Naive B cell (primary cell): ENCODE data around the gene TPP1. TPM values are rescaled to one million over a fixed set of nuclear protein-coding genes. Genes with fewer than 3 reads are reported as not detected.
A peak's percentile ranks its signal among the peaks of the same experiment; 100 is the strongest.

Experiments used
- ATAC-seq, 2 donors: fragments of 150-1000 bp; cut with Tn5 transposase; 2 replicates each; pipeline ENCODE4 v1.10.0; 2021; ENCODE audit warnings: low read depth in 2 of 2, mild to moderate bottlenecking in 2 of 2, moderate library complexity in 2 of 2
- DNase-seq: peaks from one replicate; pipeline ENCODE4 v3.0.0; 2022
- H3K27ac Mint-ChIP-seq, 6 donors: one replicate each; pipeline ENCODE4 v1.8.0; 2020 to 2022; ENCODE audit warnings: mild to moderate bottlenecking in 6 of 6, mixed read lengths in 6 of 6, moderate library complexity in 5 of 6, inconsistent platforms in 2 of 6
- H3K27me3 Mint-ChIP-seq, 3 donors: one replicate each; pipeline ENCODE4 v1.8.0; 2021 to 2022; ENCODE audit warnings: mixed read lengths in 3 of 3, mild to moderate bottlenecking in 1 of 3
- H3K36me3 Mint-ChIP-seq, 2 donors: one replicate each; pipeline ENCODE4 v1.8.0; 2020 to 2022; ENCODE audit warnings: mixed read lengths in 2 of 2, inconsistent platforms in 1 of 2, mild to moderate bottlenecking in 1 of 2
- H3K4me1 Mint-ChIP-seq, 3 donors: one replicate each; pipeline ENCODE4 v1.8.0; 2020 to 2022; ENCODE audit warnings: mixed read lengths in 3 of 3, inconsistent platforms in 1 of 3, mild to moderate bottlenecking in 1 of 3, moderate library complexity in 1 of 3
- H3K4me3 Mint-ChIP-seq, 8 donors: one replicate each; pipeline ENCODE4 v1.8.0; 2020 to 2022; ENCODE audit warnings: mild to moderate bottlenecking in 8 of 8, mixed read lengths in 8 of 8, moderate library complexity in 8 of 8, inconsistent platforms in 2 of 8
- H3K9me3 Mint-ChIP-seq, 7 donors: one replicate each; pipeline ENCODE4 v1.8.0; 2020 to 2022; ENCODE audit warnings: mixed read lengths in 7 of 7, mild to moderate bottlenecking in 5 of 7, inconsistent platforms in 2 of 7, moderate library complexity in 1 of 7
- polyA plus RNA-seq, 6 donors: library from polyadenylated mRNA; unstranded; fragments of 300-500 nt; fragmentation: Illumina TruSeq; gene quantifications; one replicate each; pipeline ENCODE4 v1.2.3, GENCODE V29; 2021; ENCODE audit warnings: low read depth in 6 of 6

TPP1 gene
- polyA plus RNA-seq, 6 donors from 2014 or later = 146 to 198 (median 176) TPM

DNA sequence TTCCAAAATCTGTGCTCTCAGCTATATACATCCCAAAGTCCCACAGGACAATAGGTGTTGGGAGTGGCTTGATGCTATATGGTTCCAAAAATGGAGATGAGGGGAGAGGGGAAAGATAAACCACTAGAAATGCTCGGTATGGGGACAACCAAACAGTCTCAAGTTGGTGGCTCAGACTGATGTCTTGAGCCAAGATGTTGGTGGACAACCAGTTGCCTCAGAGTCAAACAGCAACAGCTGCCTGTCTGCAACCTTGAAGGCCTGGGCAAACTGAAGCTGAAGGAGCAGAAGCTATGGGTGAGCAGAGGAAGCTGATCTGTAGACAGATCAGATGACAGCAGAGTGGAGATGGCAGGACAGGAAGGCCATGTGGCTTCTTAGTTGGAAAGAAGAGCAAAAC is 19.8 kb downstream of the TPP1 start:
- Mint-ChIP-seq H3K4me3 (peak overlapping the region in 2 of 8 donors; percentile 19 to 42), H3K36me3 (peaks cover 24 to 29% of the 10 kb centered on the region in 2 donors), H3K27ac (peak overlapping the region in 3 of 6 donors; percentile 10 to 70 (median 48)), H3K27me3 (no peaks in the 10 kb centered on the region), H3K4me1 (peaks cover 12 to 26% (median 17%) of the 10 kb centered on the region in 3 donors), H3K9me3 (no peaks in the 10 kb centered on the region)
- DNase-seq (no peak), ATAC-seq (no peak)

DNA sequence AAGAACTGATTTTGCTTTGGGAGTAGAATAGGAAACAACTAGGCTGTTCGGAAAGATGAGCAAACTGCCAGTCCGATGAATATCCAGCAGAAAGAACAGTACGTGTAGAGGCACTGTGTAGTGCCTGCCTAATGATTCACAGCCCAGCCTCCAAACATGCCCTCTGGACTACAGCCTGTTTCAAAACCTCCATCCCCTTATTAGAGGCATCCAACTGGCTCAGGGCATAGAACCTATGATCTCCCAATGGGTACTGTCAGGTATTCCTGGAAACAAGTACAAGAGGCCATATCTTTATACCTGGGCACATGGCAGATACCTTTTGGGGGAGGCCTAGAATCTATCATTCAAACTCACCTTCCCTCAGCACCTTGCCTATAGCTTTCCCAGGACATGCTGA is 20.7 kb downstream of the TPP1 start:
- peak overlapping the region in 1 of 8 donors; percentile 42 for H3K4me3 Mint-ChIP-seq

DNA sequence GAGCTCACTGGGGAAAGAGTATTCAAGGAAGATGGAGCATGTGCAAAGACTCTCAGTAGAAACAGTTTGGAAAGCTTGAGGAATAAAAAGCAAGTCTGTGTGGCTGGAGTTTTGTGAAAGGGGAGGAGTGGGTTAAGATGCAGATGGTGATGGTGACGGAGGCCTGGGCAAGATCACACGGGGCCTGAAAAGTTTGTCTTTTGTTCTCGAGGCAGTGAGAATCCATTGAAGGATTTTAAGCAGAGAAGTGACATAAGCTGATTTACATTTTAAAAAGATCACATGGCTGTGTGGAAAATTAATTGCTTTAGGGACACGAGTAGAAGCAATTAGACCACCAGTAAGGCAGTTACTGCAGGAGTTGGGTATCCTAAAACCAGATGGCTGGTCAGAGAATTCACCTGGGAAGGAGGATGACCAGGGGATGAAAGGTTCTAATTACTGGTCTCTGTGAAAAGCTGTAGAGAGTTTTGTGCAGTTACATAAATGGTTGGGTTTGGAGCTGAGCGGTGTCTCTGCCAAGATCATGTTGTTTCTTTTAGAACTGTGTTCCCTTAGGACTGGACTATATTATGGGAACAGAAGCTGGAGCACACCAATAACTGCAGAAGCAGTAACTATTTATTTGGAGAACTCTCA is 22.9 kb downstream of the TPP1 start:
- H3K4me1 Mint-ChIP-seq = peaks cover 17 to 29% (median 21%) of the 10 kb centered on the region in 3 donors
- DNase-seq = no peak
- no peaks in the 10 kb centered on the region for H3K27me3 Mint-ChIP-seq
- ATAC-seq = no peak
- peaks cover 34 to 43% of the 10 kb centered on the region in 2 donors for H3K36me3 Mint-ChIP-seq
- peak overlapping the region in 1 of 8 donors; percentile 41 for H3K4me3 Mint-ChIP-seq
- H3K27ac Mint-ChIP-seq = peak overlapping the region in 2 of 6 donors; percentile 3 to 47
- no peaks in the 10 kb centered on the region for H3K9me3 Mint-ChIP-seq

More for the DNA sequence above, 20.7 kb downstream of the TPP1 start:
- DNase-seq = no peak
- Mint-ChIP-seq H3K27me3 (no peaks in the 10 kb centered on the region), H3K36me3 (peaks cover 31 to 35% of the 10 kb centered on the region in 2 donors), H3K27ac (peak overlapping the region in 4 of 6 donors; percentile 11 to 36 (median 26)), H3K9me3 (no peaks in the 10 kb centered on the region), H3K4me1 (peaks cover 17 to 30% (median 21%) of the 10 kb centered on the region in 3 donors)
- ATAC-seq = no peak

DNA sequence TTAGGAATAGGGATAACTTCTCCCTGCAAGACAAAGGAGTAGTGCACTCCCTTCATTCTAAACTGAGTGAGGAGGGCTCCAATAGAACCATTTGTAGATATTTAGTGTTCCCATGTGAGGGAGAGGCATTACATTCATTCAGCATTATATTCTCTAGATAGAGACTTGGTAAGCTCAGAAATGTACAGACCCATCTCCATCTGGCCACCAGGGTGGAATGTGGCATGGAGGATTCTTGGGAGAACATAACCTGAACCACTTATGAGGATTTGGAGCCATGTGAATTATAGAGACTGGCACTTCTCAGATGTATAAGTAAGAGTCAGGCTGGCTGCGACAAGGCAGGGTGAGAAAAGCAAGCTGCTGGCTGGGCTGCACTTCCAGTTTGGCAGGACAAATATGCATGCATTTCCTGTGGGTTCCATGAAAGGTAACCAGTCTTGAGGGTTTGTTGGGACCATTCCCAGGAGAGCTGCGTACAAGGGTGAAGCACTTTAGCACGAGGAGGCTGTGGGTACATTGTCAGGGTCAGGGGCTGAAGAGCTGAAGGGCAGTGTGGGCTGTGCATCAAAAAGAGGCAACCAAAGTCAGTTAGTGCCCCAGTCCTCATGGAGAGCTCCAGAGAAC is 25.0 kb downstream of the TPP1 start:
- Mint-ChIP-seq H3K36me3 (peaks cover 29 to 38% of the 10 kb centered on the region in 2 donors), H3K4me3 (no peak overlapping the region), H3K27me3 (no peaks in the 10 kb centered on the region), H3K27ac (peak overlapping the region in 2 of 6 donors; percentile 32 to 34), H3K4me1 (peaks cover 11 to 23% (median 21%) of the 10 kb centered on the region in 3 donors), H3K9me3 (no peaks in the 10 kb centered on the region)
- DNase-seq = no peak
- ATAC-seq = no peak

DNA sequence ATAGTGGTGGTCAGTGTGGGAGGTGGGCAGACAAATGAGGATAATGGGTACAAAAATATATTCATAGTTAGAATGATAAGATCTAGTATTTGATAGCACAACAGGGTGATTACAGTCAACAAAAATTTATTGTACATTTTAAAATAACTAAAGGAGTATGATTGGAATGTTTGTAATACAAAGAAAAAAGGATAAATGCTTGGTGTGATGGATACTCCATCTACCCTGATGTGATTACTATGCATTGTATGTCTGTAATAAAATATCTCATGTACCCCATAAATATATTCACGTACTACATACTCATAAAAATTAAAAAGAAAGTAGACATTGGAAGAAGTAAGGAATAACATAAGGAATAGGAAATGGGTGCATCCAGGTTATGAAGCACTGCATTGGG is 31.2 kb downstream of the TPP1 start:
- H3K4me1 Mint-ChIP-seq = no peaks in the 10 kb centered on the region
- no peaks in the 10 kb centered on the region for H3K27me3 Mint-ChIP-seq
- H3K27ac Mint-ChIP-seq = peak overlapping the region in 1 of 6 donors; percentile 28
- DNase-seq = no peak
- peaks cover 20 to 24% of the 10 kb centered on the region in 2 donors for H3K36me3 Mint-ChIP-seq
- peaks cover 0 to 20% (median 18%) of the 10 kb centered on the region in 7 donors for H3K9me3 Mint-ChIP-seq
- H3K4me3 Mint-ChIP-seq = no peak overlapping the region
- no peak for ATAC-seq

DNA sequence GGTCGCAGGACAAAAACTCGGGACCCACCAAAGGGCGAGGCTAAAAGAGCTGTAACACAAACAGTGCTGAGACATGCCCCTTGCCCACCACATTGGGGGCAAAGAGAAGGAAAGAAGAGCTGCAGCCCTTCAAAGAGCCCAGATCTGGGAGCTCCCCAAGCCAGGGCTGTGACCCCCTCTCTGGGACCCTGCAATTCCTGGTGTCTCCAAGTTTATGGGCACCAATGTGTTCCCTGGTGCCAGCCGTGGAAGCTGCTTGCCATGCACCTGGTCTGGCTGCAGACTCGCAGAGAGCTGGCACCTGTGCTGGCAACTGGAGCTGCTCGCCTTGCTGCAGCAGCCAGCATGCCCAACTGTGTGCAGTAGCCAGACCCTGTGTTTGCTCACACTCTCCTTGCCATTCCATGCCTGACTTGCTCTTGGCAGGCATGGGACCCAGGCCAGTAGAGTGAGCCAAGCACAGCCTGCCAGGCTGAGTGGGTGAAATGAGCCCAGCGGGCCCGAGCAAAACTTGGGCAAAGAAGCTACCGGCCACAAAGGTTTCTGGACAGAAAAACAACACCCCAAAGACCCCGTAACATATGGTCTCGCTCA is 31.8 kb downstream of the TPP1 start:
- no peak overlapping the region for H3K27ac Mint-ChIP-seq
- peaks cover 24 to 29% of the 10 kb centered on the region in 2 donors for H3K36me3 Mint-ChIP-seq
- no peaks in the 10 kb centered on the region for H3K27me3 Mint-ChIP-seq

DNA sequence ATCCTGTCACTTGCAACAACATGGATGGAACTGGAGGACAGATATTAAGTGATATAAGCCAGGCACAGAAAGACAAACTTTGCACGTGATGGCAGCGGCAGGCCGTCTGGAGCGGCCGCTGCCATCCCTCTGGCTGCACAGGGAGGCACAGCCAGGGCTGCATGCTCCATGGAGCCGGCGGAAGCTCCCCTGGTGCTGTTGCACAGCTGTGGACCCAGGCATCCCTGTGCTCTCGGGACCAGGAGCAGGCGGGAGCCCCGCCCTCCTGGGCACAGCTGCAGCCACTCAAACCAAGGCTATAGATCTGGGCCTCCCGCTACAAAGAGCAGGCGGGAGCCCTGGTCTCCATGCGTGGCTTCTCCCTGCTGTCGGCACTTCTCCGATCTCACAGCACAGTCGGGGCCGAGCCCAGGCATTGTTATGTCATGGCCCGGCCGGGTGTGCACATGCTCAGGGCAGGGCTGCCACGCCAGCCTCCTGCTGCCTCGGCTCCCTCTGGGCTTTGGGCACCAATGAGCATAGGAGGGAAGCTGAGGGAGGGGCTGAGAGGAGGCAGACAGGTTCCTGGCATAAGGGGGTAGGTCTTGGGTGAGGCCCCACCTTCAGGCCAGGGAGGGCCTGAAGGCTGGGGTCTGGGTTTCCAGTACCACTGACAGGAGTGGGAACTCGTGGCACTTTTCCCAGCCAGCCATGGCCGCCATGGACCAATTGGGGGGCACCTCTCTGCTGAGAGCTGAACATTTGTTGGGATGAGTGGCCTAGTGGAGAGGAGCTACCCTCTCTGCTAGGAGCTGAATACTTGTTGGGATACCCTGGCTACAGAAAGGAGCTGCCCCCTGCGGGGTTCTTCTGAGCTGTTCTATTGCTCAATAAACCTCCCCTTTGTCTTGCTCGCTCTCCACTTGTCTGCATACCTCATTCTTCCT is 32.5 kb downstream of the TPP1 start:
- Mint-ChIP-seq H3K27me3 (no peaks in the 10 kb centered on the region), H3K27ac (no peak overlapping the region), H3K4me3 (no peak overlapping the region), H3K4me1 (no peaks in the 10 kb centered on the region), H3K9me3 (peaks cover 0 to 30% (median 22%) of the 10 kb centered on the region in 7 donors), H3K36me3 (peaks cover 24% of the 10 kb centered on the region in 2 donors)
- ATAC-seq = no peak
- no peak for DNase-seq

More for the DNA sequence above, 31.8 kb downstream of the TPP1 start:
- DNase-seq = no peak
- ATAC-seq = no peak
- Mint-ChIP-seq H3K9me3 (peaks cover 0 to 26% (median 20%) of the 10 kb centered on the region in 7 donors), H3K4me1 (no peaks in the 10 kb centered on the region), H3K4me3 (peak overlapping the region in 1 of 8 donors; percentile 15)

DNA sequence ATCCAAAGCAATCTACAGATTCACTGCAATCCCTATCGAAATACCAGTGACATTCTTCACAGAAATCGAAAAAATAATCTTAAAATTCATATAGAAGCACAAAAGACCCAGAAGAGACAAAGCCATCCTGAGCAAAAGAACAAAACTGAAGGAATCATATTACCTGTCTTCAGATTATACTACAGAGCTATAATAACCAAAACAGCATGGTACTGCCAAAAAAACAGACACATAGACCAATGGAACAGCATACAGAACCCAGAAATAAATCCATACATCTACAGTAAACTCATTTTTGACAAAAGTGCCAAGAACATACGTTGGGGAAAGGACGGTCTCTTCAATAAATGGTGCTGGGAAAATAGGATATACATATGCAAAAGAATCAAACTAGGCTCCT is 34.7 kb downstream of the TPP1 start:
- H3K27me3 Mint-ChIP-seq = no peaks in the 10 kb centered on the region
- no peak for DNase-seq
- no peak overlapping the region for H3K4me3 Mint-ChIP-seq
- H3K9me3 Mint-ChIP-seq = peaks cover 0 to 34% (median 22%) of the 10 kb centered on the region in 7 donors
- ATAC-seq = no peak
- H3K36me3 Mint-ChIP-seq = peaks cover 21 to 24% of the 10 kb centered on the region in 2 donors
- no peaks in the 10 kb centered on the region for H3K4me1 Mint-ChIP-seq
- H3K27ac Mint-ChIP-seq = no peak overlapping the region

DNA sequence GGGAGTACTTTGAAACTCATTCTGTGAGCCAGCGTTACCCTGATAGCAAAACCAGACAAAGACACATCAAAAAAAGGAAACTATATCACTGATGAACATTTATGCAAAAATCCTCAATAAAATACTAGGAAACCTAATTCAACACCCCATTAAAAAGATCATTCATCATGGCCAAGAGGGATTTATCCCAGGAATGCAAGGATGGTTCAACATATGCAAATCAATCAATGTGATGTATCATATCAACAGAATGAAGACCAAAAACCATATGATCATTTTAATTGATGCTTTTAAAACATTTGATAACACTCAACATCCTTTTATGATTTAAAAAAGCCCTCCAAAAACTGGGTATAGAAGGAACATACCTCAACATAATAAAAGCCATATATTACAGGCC is 35.6 kb downstream of the TPP1 start:
- no peak overlapping the region for H3K27ac Mint-ChIP-seq
- ATAC-seq = no peak
- H3K27me3 Mint-ChIP-seq = no peaks in the 10 kb centered on the region
- H3K36me3 Mint-ChIP-seq = peaks cover 21 to 24% of the 10 kb centered on the region in 2 donors
- H3K4me1 Mint-ChIP-seq = no peaks in the 10 kb centered on the region
- no peak for DNase-seq
- no peak overlapping the region for H3K4me3 Mint-ChIP-seq
- peaks cover 0 to 34% (median 22%) of the 10 kb centered on the region in 7 donors for H3K9me3 Mint-ChIP-seq

DNA sequence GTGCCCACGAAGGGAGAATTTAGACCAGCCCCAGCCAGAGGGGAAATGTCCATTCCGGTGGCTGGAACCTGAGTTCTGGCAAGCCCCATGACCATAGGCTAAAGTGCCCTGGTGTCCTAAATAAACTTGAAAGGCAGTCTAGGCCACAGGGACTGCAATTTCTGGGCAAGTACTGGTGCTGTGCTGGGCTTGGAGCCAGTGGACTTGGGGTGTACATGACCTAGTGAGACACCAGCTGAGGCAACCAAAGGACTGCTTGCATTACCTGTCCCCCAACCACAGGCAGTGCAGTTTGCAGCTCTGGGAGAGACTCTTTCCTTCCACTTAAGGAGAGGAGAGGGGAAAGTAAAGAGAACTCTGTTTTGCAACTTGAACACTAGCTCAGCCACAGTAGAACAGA is 39.5 kb downstream of the TPP1 start:
- Mint-ChIP-seq H3K4me3 (no peak overlapping the region), H3K9me3 (peaks cover 0 to 30% (median 20%) of the 10 kb centered on the region in 7 donors), H3K27ac (peak overlapping the region in 1 of 6 donors; percentile 32), H3K27me3 (no peaks in the 10 kb centered on the region), H3K36me3 (peaks cover 18 to 20% of the 10 kb centered on the region in 2 donors), H3K4me1 (peaks cover 4 to 8% (median 5%) of the 10 kb centered on the region in 3 donors)
- no peak for ATAC-seq
- DNase-seq = no peak

DNA sequence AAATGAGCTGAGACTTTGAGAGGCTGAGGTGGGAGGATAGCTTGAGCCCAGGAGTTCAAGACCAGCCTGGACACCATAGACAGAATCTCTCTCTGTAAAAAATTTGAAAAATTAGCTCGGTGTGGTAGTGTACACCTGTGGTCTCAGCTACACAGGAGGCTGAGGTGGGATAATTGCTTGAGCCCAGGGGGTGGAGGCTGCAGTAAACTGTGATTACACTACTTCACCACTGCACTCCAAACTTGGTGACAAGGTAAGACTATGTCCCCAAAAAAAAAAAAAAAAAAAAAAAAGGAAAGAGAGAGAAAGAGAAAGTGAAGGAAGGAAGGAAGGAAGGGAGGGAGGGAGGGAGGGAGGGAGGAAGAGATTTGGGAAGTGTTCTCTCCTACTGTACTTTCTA is 41.1 kb downstream of the TPP1 start:
- peak overlapping the region in 2 of 6 donors; percentile 30 to 41 for H3K27ac Mint-ChIP-seq
- H3K27me3 Mint-ChIP-seq = no peaks in the 10 kb centered on the region
- peaks cover 0 to 16% (median 7%) of the 10 kb centered on the region in 7 donors for H3K9me3 Mint-ChIP-seq
- H3K4me3 Mint-ChIP-seq = no peak overlapping the region
- H3K4me1 Mint-ChIP-seq = peaks cover 4 to 8% (median 5%) of the 10 kb centered on the region in 3 donors
- ATAC-seq (peak in 1 of 2 donors; percentile 28), DNase-seq (no peak)
- H3K36me3 Mint-ChIP-seq = peaks cover 5 to 6% of the 10 kb centered on the region in 2 donors

DNA sequence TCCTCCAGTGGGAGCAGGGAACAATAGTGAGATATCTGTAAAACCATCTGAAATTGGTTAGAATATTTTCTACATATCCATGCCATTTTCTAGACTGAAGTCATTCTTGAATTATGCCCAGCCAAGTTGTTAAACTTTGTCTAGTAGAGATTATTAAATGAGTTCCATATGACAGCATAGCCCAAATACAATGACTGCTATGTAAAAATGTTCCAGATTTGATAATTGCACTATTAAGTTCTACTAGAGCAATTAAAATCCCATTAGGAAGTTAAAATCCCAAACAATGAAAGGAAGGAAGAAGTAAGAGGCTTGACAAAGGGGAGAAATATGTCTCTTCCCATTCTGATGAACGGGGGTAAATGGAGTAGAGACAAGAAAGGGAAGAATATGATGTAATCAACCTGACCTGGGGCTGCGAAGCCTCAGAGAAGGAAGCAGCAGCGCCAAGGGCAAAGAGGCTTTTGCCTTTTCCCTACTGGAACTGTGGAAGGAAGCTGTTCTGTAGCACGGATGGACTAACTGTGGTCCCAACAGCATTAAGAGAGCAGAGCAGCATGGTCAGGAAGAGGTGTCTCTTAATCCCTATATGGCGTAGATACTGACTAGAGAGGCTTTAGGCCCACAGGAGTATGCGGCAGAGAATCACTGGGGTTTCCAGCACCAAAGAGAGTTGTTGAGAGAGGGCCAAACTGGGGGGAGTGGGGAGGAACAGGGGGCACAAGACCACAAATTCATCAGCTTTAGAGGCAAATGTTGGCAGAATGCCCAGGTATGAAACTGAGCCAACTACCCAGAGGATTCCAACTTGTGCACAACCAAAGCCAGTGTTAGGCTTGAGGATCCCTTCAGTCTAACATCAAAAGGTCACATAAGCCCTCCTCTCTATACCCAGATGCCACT is 42.5 kb downstream of the TPP1 start:
- DNase-seq = no peak
- peaks cover 4 to 8% (median 5%) of the 10 kb centered on the region in 3 donors for H3K4me1 Mint-ChIP-seq
- H3K9me3 Mint-ChIP-seq = peaks cover 0 to 4% (median 0%) of the 10 kb centered on the region in 7 donors
- peak overlapping the region in 1 of 8 donors; percentile 3 for H3K4me3 Mint-ChIP-seq
- H3K27me3 Mint-ChIP-seq = no peaks in the 10 kb centered on the region
- no peak for ATAC-seq
- H3K27ac Mint-ChIP-seq = peak overlapping the region in 2 of 6 donors; percentile 28 to 66
- no peaks in the 10 kb centered on the region for H3K36me3 Mint-ChIP-seq
